Measurements from ENCODE around the gene XRN1.
"Not testable (repeated sequence)": the region's sequence is repeated elsewhere in the genome, so short reads cannot be mapped to it uniquely, and the experiment has no call there.

The XRN1 gene, protein sequence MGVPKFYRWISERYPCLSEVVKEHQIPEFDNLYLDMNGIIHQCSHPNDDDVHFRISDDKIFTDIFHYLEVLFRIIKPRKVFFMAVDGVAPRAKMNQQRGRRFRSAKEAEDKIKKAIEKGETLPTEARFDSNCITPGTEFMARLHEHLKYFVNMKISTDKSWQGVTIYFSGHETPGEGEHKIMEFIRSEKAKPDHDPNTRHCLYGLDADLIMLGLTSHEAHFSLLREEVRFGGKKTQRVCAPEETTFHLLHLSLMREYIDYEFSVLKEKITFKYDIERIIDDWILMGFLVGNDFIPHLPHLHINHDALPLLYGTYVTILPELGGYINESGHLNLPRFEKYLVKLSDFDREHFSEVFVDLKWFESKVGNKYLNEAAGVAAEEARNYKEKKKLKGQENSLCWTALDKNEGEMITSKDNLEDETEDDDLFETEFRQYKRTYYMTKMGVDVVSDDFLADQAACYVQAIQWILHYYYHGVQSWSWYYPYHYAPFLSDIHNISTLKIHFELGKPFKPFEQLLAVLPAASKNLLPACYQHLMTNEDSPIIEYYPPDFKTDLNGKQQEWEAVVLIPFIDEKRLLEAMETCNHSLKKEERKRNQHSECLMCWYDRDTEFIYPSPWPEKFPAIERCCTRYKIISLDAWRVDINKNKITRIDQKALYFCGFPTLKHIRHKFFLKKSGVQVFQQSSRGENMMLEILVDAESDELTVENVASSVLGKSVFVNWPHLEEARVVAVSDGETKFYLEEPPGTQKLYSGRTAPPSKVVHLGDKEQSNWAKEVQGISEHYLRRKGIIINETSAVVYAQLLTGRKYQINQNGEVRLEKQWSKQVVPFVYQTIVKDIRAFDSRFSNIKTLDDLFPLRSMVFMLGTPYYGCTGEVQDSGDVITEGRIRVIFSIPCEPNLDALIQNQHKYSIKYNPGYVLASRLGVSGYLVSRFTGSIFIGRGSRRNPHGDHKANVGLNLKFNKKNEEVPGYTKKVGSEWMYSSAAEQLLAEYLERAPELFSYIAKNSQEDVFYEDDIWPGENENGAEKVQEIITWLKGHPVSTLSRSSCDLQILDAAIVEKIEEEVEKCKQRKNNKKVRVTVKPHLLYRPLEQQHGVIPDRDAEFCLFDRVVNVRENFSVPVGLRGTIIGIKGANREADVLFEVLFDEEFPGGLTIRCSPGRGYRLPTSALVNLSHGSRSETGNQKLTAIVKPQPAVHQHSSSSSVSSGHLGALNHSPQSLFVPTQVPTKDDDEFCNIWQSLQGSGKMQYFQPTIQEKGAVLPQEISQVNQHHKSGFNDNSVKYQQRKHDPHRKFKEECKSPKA (N-terminal part only)

DNA sequence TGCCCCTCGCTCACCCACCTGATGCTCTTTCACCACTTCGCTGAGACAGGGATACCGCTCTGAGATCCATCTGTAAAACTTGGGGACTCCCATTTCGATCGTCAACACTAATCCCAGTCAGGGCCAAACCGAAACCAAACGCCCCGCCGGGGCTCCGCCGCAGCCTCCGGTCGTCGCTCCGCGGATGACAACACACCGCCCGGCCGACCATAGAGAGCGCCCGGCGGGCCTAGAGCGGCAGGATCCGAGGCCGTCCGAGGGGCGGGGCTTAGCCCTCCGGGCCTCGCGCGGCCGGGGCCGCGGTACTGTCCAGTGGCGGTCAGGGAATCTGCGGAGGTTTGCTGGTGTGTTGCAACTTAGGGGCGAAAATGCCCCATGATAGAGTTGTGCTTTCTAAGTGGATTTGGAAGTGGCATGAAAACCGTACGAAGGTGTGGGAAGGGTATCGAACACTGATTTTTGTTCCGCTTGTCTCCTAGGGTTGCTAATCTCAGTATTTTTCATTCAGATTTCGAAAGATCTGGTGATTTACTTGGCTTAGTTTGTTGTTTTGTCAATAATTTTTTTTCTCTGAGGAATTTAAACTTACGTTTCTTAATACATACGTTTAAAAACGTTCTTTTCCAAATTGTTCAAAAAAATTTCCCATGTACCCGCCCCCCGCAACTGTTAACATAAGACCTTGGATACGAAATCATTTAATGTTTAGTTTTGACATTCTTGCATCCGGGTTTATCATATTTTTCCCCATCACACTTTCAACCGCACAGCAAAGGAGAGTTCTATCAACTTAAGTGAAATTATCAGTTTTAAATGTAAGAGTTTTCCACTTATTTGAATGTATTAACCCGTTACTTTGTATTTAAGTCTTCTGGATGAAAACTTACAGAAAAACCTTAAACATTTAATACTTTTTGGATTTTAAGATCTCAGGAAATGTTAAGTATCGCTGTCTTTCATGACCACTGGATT, at the start of gene XRN1:
XRN1 (minus strand) TSS at position 186 of the 972 bp plus-strand sequence; CDS start at position 93, 93 bp downstream.
- peak; percentile 95 for DNase-seq

DNA sequence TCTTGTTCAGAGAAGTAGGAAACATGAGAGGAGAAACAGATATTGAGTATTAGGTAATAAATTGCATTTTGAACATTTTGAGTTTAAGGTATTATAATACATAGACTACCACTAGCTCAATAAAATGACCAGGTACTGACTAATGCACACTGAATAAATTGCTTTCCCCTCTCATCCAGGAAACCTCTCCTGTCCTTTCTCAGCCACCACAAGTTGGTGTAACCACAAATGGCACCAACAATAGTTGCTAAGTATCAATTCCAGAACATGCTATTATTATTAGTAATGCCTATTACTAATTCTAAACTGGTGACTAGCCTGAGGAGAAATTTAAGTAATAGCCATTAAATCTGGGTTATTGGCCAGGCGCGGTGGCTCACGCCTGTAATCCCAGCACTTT, 47.3 kb upstream of the XRN1 start:
- no peak for DNase-seq

DNA sequence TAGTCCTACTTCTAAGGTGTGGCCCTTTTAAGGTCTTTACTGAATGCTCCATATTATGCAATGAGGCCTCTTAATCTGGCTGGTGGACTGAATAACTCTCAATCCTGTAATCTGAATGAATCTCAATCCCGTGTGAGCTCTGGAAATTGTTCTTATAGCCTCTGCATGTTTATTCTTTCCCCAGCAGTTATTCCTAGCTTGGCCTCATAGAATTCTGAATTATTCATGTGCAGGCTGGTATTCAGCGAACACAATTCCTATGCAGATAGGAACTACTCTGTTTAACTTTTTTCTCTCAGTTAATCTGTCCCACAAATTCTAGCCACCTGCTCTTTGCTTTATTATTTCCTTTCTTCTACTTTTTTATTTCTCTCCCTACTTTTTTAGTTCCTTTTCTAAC, 44.3 kb upstream of the XRN1 start:
- no peak for DNase-seq

DNA sequence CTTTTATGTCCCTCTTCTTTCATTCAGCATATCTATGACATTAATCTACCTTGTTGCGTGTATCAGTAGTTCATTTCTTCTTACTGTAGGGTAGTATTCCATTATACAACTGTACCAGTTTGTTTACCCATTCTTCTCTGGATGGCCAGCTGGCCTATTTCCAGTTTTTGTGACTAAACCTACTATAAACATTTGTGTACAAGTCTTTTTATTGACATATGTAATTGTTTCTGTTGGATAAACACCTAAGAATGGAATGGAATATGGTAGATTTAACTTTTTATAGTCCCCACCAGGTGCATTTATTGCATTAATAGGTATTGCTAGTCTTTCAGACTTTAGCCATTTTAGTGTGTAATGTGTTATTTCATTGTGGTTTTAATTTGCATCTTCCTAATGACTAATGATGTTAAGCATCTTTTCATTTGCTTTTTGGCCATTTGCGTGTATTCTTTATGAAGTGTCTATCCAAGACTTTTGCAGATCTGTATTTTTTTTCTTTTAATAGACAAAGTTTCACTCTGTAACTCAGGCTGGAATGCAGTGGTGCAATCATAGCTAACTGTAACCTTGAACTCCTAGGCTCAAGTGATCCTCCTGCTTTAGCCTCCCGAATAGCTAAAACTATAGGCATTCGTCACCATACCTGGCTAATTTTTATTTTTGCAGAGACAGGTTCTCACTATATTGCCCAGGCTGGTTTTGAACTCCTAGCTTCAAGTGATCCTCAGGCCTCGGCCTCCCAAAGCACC, 41.9 kb upstream of the XRN1 start:
- no peak for DNase-seq

DNA sequence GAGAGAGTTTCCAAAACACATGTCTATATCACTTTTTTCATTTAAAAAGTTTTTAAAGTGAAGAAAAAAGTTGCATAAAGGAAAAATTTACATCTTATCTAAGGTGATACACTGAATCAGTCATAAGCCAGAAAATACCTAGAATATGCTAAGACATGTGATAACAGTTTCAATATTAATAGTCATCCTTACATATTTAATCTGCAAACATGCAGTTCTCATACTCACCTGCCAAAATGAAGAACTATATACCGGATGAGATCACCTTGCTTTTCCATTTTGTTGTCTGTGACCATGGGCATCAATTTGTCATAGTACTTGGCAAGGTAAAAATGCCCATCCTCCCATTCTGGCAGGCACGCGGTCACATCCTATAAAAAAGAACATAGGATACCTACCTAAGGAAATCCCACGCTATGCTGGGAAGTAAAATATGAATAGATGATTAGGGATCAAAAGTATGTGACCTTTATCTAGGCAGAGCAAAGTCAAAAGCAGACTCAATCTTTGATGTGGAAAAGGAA, 37.1 kb upstream of the XRN1 start:
- no peak for DNase-seq

DNA sequence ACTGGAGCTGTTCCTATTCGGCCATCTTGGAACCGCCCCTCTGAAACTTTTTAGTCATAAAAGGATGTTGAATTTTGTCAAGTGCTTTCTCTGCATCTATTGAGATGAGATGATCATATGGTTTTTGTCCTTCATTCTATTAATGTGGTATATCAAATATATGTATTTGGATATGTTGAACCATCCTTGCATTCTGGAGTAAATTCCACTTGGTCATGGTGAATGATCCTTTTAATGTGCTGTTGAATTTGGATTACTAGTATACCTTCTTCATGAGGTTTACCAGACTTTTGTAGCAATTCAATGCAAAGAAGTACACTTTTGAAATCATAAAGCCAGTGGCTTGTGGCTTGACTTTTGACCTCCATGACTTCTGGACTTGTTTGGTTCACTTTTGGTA, 33.4 kb upstream of the XRN1 start:
- no peak for DNase-seq

DNA sequence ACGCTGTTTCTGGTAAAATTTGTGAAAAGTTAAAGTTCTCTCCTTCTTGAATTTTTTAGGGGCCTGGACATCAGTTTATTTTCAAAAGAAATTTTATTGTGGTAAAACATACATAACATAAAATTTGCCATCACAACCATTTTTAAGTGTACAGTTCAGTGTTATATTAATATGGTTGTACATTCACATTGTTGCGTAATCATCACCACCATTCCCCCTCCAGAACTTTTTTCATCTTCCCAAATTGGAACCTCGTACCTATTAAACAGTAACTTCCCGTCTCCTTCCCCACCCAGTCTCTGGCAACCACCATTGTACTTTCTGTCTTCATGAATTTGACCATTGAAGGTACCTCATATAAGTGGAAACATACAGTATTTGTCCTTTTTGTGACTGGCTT, 23.0 kb upstream of the XRN1 start:
- DNase-seq, result no peak

DNA sequence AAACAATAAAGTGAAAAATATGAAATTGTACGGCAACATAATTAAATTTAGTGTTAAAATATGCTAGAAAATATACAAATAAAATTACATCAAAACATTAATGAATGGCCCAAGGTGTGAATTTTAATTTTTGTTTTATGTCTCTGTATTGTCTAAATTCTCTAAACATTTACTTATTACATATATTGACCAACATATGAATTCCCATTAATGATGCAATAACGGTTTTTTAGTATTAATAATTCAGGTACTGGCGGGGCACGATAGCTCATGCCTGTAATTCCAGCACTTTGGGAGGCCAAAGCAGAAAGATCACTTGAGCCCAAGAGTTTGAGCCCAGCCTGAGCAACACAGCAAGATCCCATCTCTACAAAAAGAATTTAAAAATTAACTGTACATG, 20.6 kb upstream of the XRN1 start:
- no peak for DNase-seq

DNA sequence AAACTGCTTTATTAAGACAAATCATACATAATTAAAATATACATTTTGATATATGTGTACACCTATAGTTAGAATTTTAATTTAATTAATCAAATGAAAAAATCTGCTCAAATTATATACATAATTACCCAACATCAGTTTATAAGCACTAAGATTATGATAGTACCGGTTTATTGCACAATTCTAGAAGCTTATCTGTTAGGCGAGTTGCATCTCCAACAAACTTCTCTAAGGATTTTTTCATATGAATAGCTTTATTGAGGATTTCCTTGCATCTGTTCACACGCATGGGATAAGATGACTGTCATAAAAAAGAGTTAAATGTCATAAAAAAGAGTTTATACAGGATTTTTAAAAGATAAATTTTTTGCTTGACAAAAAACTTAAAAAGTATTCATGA, 19.9 kb upstream of the XRN1 start:
- no peak for DNase-seq

DNA sequence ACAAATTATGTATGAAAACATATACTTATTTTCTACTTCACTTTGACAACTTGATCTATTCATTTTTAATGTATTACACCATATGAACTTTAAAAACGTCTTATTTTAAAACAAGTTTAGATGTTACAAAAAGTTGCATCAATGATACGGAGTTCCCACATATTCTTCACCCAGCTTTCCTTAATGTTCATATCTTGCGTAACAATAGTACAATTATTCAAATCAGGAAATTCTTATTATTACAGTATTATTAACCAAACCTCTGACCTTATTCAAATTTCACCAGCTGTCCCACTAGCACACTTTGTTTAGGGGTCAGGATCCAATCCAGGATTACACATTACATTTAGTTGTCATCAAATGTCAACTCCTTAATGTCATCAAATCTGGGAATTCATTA, 12.9 kb upstream of the XRN1 start:
- DNase-seq, result no peak

DNA sequence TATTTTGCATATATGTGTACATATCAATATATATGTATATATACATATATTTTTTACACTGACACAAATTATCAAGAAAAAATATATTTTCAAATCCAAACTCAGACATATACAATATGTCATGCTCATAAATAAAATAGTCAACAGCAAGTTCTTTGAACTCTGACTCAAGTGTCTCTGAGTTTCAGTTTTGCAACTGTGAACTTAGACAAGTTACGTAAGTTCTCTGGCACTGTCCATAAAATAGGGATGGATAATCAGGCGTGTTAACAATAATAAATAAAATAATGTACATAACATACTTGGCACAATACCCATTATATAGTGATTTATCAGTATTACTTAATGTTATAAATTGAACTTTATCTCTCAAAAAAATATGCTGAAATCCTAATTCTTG, 12.1 kb upstream of the XRN1 start:
- DNase-seq, result no peak

DNA sequence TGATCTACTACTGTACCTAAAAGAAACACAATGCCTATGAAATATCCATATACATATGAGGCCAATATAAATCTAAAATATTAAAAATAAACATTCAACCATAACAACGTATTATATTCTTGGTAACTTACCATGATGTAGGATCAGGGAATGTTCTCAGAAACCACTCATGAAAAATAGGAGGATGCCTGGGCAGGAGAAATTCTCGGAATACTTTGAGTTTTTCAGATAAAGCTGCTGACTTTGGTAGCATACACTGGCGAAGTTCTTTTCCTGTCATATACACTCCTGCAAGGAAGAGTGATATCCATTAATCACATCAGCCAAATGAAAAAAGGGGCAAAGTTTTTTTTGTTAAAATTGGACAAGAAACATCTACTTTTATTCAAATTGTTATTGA, 11.3 kb upstream of the XRN1 start:
- no peak for DNase-seq

DNA sequence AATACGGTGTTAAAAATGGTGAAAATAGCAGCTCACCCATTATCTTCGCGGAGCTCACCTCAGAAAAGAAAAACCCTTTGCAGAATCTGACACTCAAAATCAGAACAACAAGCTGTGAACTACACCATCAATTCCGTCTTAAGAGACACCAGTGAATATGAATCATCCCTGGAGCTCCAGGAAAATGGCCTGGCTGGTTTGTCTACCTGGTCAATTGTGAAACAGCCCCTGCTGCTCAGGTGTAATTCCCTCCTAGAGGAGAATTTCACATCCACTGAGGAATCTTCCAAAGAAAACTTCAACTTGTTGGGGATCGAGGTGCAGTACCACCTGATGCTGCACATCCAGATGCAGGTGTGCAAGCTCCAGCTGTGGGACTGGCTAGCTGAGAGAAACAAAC, 3.0 kb upstream of the XRN1 start:
- no peak for DNase-seq

DNA sequence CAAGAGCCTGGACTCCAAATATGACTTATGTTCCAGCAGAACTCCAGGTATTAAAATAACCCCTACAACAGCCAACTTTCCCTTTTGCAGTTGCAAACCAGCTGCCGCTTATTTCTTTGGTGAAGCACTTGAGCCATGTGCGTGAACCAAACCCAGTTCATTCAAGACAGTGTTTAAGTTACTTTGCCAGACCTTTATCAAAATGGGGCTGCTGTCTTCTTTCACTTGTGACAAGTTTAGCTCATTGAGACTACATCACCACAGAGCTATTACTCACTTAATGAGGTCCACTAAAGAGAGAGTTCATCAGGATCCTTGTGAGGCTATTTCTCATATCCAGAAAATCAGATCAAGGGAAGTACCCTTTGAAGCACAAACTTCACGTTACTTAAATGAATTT, 2.4 kb upstream of the XRN1 start:
- no peak for DNase-seq

DNA sequence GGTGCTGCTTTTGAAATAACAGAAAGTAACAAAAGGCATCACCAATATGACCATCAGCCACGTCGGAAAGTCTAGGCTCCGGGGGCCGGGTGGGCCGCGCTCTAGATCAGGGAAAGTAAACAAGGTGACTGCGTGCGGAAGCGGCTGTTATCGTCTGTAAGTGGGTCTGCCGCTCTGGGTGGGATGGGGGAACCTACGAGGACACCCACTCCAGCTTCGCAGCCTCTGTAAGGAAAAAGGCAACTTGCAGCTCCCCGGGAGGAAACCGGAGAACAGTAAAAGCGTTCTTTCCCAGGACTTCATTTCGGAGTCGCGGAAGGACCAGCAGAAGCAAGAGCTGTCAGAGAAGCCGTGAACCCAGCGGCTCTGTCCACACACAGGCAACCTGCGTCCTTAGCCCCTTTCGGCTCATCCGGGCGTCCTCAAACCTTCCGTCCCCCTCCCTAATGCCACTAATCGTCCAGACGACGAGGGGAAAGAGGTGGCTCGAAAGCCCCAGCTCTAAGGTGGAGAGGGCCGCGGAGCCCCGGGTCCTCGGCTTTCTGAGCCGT, 461 bp downstream of the XRN1 start:
- DNase-seq, result peak; percentile 13

DNA sequence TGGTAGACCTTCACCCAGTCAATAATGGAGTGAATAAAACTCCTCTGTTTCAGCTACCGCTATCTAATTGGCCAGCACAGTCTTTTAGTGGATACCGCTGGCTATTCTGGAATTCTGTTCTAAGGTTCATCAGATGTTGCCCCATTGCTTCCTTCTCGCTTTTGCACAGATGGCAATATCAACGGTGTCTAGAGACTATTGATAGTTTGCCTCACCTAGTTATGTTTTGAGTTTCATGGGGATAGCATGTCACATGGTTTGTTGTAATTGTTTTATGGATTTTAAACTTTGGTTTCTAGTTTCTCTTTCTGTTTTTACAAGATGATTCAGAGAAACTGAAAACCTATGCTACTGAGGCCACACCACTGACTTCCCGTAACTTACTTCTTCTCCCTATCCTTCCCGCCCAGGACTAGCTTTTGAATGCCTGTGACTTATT, 2.0 kb downstream of the XRN1 start:
- no peak for DNase-seq

DNA sequence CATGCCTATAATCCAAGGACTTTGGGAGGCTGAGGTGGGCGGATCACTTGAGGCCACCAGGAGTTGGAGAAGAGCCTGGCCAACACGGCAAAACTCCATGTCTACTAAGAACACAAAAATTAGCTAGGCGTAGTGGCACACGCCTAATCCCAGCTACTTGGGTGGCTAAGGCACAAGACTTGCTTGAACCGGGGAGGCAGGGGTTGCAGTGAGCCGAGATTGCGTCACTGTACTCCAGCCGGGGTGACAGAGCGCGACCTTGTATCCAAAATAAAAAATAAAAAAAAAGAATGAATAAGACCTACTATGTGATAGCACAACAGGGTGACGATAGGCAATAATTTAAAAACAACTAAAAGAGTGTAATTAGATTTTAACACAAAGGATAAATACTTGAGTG, 3.5 kb downstream of the XRN1 start:
- DNase-seq, result no peak

DNA sequence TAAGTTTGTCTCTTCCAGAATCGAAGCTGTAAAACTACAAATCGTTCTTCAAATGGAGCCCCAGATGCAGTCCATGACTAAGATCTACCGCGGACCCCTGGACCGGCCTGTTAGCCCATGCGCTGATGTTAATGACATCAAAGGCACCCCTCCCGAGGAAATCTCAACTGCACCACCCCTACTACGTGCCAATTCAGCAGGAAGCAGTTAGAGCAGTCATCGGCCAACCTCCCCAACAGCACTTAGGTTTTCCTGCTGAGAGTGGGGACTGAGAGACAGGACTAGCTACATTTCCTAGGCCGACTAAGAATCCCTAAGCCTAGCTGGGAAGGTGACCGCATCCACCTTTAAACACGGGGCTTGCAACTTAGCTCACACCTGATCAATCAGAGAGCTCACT, 4.8 kb downstream of the XRN1 start:
- DNase-seq, result not testable (repeated sequence)

DNA sequence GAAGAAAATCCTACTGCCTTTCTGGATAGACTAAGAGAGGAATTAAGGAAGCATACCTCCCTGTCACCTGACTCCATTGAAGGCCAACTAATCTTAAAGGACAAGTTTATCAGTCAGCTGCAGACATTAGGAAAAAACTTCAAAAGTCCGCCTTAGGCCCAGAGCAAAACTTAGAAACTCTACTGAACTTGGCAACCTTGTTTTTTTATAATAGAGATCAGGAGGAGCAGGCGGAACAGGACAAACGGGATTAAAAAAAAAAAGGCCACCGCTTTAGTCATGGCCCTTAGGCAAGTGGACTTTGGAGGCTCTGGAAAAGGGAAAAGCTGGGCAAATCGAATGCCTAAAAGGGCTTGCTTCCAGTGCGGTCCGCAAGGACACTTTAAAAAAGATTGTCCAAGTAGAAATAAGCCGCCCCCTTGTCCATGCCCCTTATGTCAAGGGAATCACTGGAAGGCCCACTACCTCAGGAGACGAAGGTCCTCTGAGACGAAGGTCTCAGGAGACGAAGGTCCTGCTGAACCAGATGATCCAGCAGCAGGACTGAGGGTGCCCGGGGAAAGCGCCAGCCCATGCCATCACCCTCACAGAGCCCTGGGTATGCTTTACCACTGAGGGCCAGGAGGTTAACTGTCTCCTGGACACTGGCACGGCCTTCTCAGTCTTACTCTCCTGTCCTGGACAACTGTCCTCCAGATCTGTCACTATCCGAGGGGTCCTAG, 8.2 kb downstream of the XRN1 start:
- DNase-seq, result not testable (repeated sequence)

DNA sequence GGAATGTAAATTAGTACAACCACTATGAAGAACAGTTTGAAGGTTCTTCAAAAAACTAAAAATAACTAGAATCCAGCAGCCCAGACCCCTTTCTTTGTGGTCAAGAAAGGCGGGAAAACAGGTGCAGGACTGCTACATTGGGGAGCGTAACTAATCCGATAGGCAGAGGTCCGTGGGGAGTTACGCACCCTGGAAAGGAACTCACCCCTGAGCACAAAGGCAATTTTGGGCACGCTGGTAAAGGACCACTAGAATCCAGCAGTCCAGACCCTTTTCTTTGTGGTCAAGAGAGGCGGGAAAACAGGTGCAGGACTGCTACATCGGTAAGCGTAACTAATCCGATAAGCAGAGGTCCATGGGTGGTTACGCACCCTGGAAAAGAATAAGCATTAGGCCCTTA, 9.7 kb downstream of the XRN1 start:
- not testable (repeated sequence) for DNase-seq
